WERI-Rb-1 (cell line): ENCODE measurements around the gene MYL6B.
"Not testable (repeated sequence)": the region's sequence is repeated elsewhere in the genome, so short reads cannot be mapped to it uniquely, and the experiment has no call there.

ENCODE experiments used
- DNase-seq: peaks from one replicate; pipeline ENCODE4 v3.0.0-alpha.2; 2020
- H3K27ac ChIP-seq: fragments of 250-450 bp; sonication (Bioruptor Pico); 2 replicates; pipeline ENCODE4 v1.5.1; 2020; ENCODE audit warnings: mild to moderate bottlenecking, moderate library complexity
- H3K27me3 ChIP-seq: fragments of 250-450 bp; sonication (Bioruptor Pico); 2 replicates; pipeline ENCODE4 v1.5.1; 2021; ENCODE audit warnings: mild to moderate bottlenecking, low read depth, moderate library complexity; ENCODE audit not compliant: insufficient read depth, severe bottlenecking
- H3K36me3 ChIP-seq: fragments of 250-450 bp; sonication (Bioruptor Pico); 2 replicates; pipeline ENCODE4 v1.5.1; 2020; ENCODE audit warnings: mild to moderate bottlenecking, moderate library complexity
- H3K4me3 ChIP-seq: 2 replicates; pipeline ENCODE4 v1.5.1; 2011; ENCODE audit warnings: low read depth, mild to moderate bottlenecking, control low read depth, low read length
- H3K9me3 ChIP-seq: fragments of 250-450 bp; sonication (Bioruptor Pico); 2 replicates; pipeline ENCODE4 v1.5.1; 2021; ENCODE audit warnings: mild to moderate bottlenecking, moderate library complexity; ENCODE audit not compliant: severe bottlenecking
- TF ChIP-seq, protein P1 (sequence below): IDR thresholded peaks from 2 replicates; pipeline ENCODE4 v1.5.1; 2011; ENCODE audit warnings: low read depth, mild to moderate bottlenecking, control low read depth, inconsistent platforms, low read length

MYL6B gene

GRCh38 chr12:56152756-56153677 lies 630 bp downstream of the MYL6B start:
- no peaks in the 10 kb centered on the region for H3K27me3 ChIP-seq
- H3K27ac ChIP-seq, result peak overlapping the region; percentile 86
- TF ChIP-seq, protein P1, sequence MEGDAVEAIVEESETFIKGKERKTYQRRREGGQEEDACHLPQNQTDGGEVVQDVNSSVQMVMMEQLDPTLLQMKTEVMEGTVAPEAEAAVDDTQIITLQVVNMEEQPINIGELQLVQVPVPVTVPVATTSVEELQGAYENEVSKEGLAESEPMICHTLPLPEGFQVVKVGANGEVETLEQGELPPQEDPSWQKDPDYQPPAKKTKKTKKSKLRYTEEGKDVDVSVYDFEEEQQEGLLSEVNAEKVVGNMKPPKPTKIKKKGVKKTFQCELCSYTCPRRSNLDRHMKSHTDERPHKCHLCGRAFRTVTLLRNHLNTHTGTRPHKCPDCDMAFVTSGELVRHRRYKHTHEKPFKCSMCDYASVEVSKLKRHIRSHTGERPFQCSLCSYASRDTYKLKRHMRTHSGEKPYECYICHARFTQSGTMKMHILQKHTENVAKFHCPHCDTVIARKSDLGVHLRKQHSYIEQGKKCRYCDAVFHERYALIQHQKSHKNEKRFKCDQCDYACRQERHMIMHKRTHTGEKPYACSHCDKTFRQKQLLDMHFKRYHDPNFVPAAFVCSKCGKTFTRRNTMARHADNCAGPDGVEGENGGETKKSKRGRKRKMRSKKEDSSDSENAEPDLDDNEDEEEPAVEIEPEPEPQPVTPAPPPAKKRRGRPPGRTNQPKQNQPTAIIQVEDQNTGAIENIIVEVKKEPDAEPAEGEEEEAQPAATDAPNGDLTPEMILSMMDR, result no peak
- peaks cover 16% of the 10 kb centered on the region for H3K36me3 ChIP-seq
- H3K9me3 ChIP-seq, result no peaks in the 10 kb centered on the region
- H3K4me3 ChIP-seq, result peak overlapping the region; percentile 89
- no peak for DNase-seq

GRCh38 chr12:56153678-56154065 lies 1.3 kb downstream of the MYL6B start:
- Histone ChIP-seq H3K36me3 (peaks cover 19% of the 10 kb centered on the region), H3K27me3 (no peaks in the 10 kb centered on the region), H3K27ac (peak overlapping the region; percentile 86), H3K4me3 (no peak overlapping the region), H3K9me3 (no peaks in the 10 kb centered on the region)
- DNase-seq, result no peak
- TF ChIP-seq, protein P1, result no peak

DNA sequence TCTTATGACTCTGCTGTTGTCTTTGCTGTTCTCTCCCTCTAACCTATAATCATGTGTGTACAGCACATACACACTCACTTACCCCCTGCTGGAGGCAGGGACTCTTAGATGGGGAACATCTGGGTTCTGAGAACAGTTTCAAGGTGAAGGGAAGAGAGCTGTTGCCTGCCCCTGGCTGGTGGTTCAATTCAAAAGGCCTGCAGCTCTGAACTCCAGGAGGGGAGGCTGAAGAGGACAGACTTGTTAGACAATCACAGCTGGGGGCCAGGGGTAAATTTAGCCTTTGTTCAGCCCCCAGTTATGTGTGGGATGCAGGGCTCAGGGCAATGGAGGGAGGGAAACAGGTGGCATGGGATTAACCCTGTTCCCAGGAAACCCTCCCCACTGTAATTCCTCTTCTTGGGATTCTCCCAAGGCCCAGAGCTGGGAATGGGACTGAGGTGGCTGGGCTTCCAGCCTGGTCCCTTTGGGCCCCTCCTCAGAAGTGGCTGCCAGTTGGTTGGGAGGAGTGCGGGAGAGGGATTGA lies 1.9 kb downstream of the MYL6B start:
- DNase-seq, result peak; percentile 71
- TF ChIP-seq, protein P1, result no peak
- Histone ChIP-seq H3K27me3 (no peaks in the 10 kb centered on the region), H3K27ac (peak overlapping the region; percentile 86), H3K36me3 (peaks cover 25% of the 10 kb centered on the region), H3K4me3 (no peak overlapping the region), H3K9me3 (no peaks in the 10 kb centered on the region)

- TF ChIP-seq, protein P1, result no peak
- no peaks in the 10 kb centered on the region for H3K27me3 ChIP-seq
- H3K9me3 ChIP-seq, result no peaks in the 10 kb centered on the region
- H3K4me3 ChIP-seq, result no peak overlapping the region
- peaks cover 30% of the 10 kb centered on the region for H3K36me3 ChIP-seq
- no peak for DNase-seq
- peak overlapping the region; percentile 86 for H3K27ac ChIP-seq
Measured at GRCh38 chr12:56154818-56155217, 2.4 kb downstream of the MYL6B start.

GRCh38 chr12:56155256-56155845 lies 3.0 kb downstream of the MYL6B start:
- Histone ChIP-seq H3K27ac (peak overlapping the region; percentile 86), H3K4me3 (no peak overlapping the region), H3K36me3 (peaks cover 35% of the 10 kb centered on the region), H3K9me3 (no peaks in the 10 kb centered on the region), H3K27me3 (no peaks in the 10 kb centered on the region)
- DNase-seq, result no peak
- TF ChIP-seq, protein P1, result no peak

GRCh38 chr12:56156464-56157200 lies 4.2 kb downstream of the MYL6B start:
- not testable (repeated sequence) for DNase-seq, H3K9me3 ChIP-seq, H3K27me3 ChIP-seq
- Histone ChIP-seq H3K4me3 (peak overlapping the region; percentile 61), H3K36me3 (peaks cover 48% of the 10 kb centered on the region), H3K27ac (peak overlapping the region; percentile 100)
